Calu3 (cell line): ENCODE results near the gene STAP2. TPM values are rescaled to one million over a fixed set of nuclear protein-coding genes. Genes with fewer than 3 reads are reported as not detected.
A peak's percentile ranks its signal among the peaks of the same experiment; 100 is the strongest.

Experiments
- BruUV-seq: library from RNA; stranded (reverse); fragments of 400-500 nt; replicated peaks from 2 replicates; lab custom pipeline; 2021; lab: Mats Ljungman, UMichigan
- CTCF ChIA-PET: fragments of 300-600 bp; sonication (Branson Sonifier 250); formaldehyde crosslinking; loops from one replicate; lab custom pipeline; 2022; ENCODE audit warnings: antibody characterized with exemption; lab: Charles Lee
- DNase-seq: peaks from one replicate; pipeline ENCODE4 v3.0.0; 2022
- H3K27ac Mint-ChIP-seq: one replicate; pipeline ENCODE4 v1.8.0; 2022; ENCODE audit warnings: mixed read lengths; ENCODE audit not compliant: unreplicated experiment
- H3K27me3 Mint-ChIP-seq: one replicate; pipeline ENCODE4 v1.8.0; 2022; ENCODE audit warnings: mixed read lengths; ENCODE audit not compliant: unreplicated experiment
- H3K36me3 Mint-ChIP-seq: one replicate; pipeline ENCODE4 v1.8.0; 2022; ENCODE audit warnings: mild to moderate bottlenecking, moderate library complexity, mixed read lengths; ENCODE audit not compliant: insufficient read depth, unreplicated experiment
- H3K4me1 Mint-ChIP-seq: one replicate; pipeline ENCODE4 v1.8.0; 2022; ENCODE audit warnings: mild to moderate bottlenecking, low read depth, mixed read lengths; ENCODE audit not compliant: unreplicated experiment
- H3K4me3 Mint-ChIP-seq: one replicate; pipeline ENCODE4 v1.8.0; 2022; ENCODE audit warnings: mild to moderate bottlenecking, low read depth, moderate library complexity, mixed read lengths; ENCODE audit not compliant: unreplicated experiment
- H3K9me3 Mint-ChIP-seq: one replicate; pipeline ENCODE4 v1.8.0; 2022; ENCODE audit warnings: low read depth, mixed read lengths; ENCODE audit not compliant: unreplicated experiment
- intact Hi-C: fragments of 100-400 bp; cut with micrococcal nuclease; formaldehyde crosslinking; loops from one replicate; pipeline ENCODE4 v1.10.0; 2022; ENCODE audit not compliant: unreplicated experiment
- total RNA-seq: library from RNA; stranded (reverse); gene quantifications from 2 replicates; pipeline ENCODE4 v1.2.3, GENCODE V29; 2022
- TF ChIP-seq, protein P1 (sequence below): fragments of 200-600 bp; IDR thresholded peaks from one replicate; pipeline ENCODE4 v1.8.0; 2022; ENCODE audit warnings: antibody characterized with exemption; ENCODE audit not compliant: unreplicated experiment

Gene STAP2
- total RNA-seq, 1 experiment from 2014 or later, result 28.7 TPM

DNA sequence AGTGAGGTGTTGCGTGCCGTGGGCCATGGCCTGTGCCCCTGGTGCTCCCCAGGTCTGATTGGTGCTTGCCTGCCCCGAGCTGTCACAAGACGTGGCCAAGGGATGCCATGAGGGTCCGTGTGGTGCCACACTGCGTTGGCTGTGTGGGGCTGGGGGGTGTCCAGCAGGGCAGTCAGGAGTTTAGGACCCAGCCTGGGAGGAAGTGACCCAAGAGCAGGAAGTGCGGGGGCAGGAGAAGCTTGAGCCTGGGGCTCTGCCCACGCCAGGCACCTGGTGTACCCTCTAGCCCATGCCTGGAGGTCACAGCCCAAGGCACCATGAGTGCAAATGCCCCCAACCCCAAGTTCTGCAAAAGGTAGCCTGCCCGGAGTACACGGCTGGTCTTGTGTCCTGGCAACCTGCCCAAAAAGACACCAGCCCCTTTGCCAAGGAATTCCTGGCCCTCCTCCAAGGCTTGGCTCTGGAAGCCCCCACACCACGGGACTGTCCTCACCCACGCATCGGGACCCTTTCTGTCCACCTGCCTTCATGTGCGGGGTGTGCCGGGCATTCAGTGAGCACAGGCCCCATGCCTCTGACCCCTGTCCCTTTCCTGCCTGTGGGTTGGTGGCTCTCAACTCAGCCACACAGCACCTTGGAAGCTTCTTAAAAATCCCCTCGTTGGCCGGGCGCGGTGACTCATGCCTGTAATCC is 29.6 kb upstream of the STAP2 start:
- no TSS peak for BruUV-seq
- CTCF ChIA-PET, result no interaction called here
- TF ChIP-seq, protein P1, sequence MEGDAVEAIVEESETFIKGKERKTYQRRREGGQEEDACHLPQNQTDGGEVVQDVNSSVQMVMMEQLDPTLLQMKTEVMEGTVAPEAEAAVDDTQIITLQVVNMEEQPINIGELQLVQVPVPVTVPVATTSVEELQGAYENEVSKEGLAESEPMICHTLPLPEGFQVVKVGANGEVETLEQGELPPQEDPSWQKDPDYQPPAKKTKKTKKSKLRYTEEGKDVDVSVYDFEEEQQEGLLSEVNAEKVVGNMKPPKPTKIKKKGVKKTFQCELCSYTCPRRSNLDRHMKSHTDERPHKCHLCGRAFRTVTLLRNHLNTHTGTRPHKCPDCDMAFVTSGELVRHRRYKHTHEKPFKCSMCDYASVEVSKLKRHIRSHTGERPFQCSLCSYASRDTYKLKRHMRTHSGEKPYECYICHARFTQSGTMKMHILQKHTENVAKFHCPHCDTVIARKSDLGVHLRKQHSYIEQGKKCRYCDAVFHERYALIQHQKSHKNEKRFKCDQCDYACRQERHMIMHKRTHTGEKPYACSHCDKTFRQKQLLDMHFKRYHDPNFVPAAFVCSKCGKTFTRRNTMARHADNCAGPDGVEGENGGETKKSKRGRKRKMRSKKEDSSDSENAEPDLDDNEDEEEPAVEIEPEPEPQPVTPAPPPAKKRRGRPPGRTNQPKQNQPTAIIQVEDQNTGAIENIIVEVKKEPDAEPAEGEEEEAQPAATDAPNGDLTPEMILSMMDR, result no peak
- Mint-ChIP-seq H3K9me3 (no peaks in the 10 kb centered on the region), H3K4me1 (peaks cover 8% of the 10 kb centered on the region), H3K36me3 (peaks cover 13% of the 10 kb centered on the region), H3K27me3 (no peaks in the 10 kb centered on the region), H3K27ac (peak overlapping the region; percentile 34), H3K4me3 (peak overlapping the region; percentile 55)
- DNase-seq, result no peak
- intact Hi-C loops, result no loop called here

GRCh38 chr19:4367781-4368127 is 29.1 kb upstream of the STAP2 start:
- Mint-ChIP-seq H3K27me3 (no peaks in the 10 kb centered on the region), H3K27ac (no peak overlapping the region), H3K36me3 (peaks cover 13% of the 10 kb centered on the region), H3K4me1 (peaks cover 8% of the 10 kb centered on the region), H3K9me3 (no peaks in the 10 kb centered on the region), H3K4me3 (no peak overlapping the region)
- no peak for DNase-seq
- no TSS peak for BruUV-seq
- CTCF ChIA-PET, result no interaction called here
- TF ChIP-seq, protein P1, result no peak
- intact Hi-C loops, result no loop called here

GRCh38 chr19:4367336-4367723 is 28.7 kb upstream of the STAP2 start:
- Mint-ChIP-seq H3K27ac (no peak overlapping the region), H3K4me3 (no peak overlapping the region)

DNA sequence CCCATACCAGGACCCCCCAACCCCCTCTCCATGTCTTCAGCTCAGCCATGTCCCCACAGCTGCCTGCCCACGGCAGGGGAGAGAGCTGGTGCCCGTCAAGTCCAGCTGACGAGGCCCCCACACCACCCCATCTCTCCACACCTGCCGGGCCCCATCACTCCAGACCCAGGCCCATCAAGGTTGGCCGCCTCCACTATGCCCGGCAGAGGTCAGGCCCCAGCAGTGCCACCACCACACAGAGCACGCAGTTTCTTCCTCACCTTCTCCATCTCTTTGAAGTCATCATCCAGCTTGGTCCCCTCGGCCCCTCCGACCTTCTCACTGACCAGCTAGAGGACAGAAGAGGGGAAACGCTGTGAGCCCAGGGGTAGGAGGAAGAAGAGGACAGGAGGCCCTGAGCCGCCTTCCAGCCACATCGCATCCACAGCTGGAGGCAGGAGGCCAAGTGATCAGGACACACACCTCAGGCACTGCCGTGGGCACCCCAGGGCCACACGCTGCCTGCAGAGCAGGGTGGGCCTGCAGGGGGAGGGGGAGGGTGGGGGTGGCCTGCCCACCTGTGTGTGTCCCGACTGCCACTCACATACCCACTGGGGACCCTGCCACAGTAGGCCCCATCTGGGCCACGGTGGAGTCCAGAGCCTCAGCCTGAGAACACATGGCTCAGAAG is 28.2 kb upstream of the STAP2 start:
- intact Hi-C loops, result no loop called here
- no peaks in the 10 kb centered on the region for H3K9me3 Mint-ChIP-seq
- TF ChIP-seq, protein P1, result no peak
- H3K27me3 Mint-ChIP-seq, result no peaks in the 10 kb centered on the region
- no peak overlapping the region for H3K27ac Mint-ChIP-seq
- peaks cover 17% of the 10 kb centered on the region for H3K36me3 Mint-ChIP-seq
- no peak for DNase-seq
- CTCF ChIA-PET, result no interaction called here
- no peak overlapping the region for H3K4me3 Mint-ChIP-seq
- BruUV-seq, result no TSS peak
- H3K4me1 Mint-ChIP-seq, result peaks cover 8% of the 10 kb centered on the region

More at GRCh38 chr19:4367336-4367723, 28.7 kb upstream of the STAP2 start:
- intact Hi-C loops, result no loop called here
- BruUV-seq, result no TSS peak
- CTCF ChIA-PET, result no interaction called here
- no peaks in the 10 kb centered on the region for H3K27me3 Mint-ChIP-seq
- no peak for DNase-seq
- H3K4me1 Mint-ChIP-seq, result peaks cover 8% of the 10 kb centered on the region
- peaks cover 13% of the 10 kb centered on the region for H3K36me3 Mint-ChIP-seq
- no peaks in the 10 kb centered on the region for H3K9me3 Mint-ChIP-seq
- TF ChIP-seq, protein P1, result no peak
